Colonic mucosa (tissue), 4 donors: Measurements from ENCODE around the gene STK38L. TPM values are rescaled to one million over a fixed set of nuclear protein-coding genes. Genes with fewer than 3 reads are reported as not detected.
A peak's percentile ranks its signal among the peaks of the same experiment; 100 is the strongest.

Experiments
- DNase-seq: peaks from one replicate; pipeline ENCODE4 v3.0.0-alpha.2; 2020
- H3K27ac ChIP-seq: fragments of 200-600 bp; one replicate; pipeline ENCODE4 v1.8.0; 2021
- H3K27me3 ChIP-seq: fragments of 200-600 bp; one replicate; pipeline ENCODE4 v1.8.0; 2021
- H3K36me3 ChIP-seq: fragments of 200-600 bp; one replicate; pipeline ENCODE4 v1.8.0; 2021
- H3K4me1 ChIP-seq: fragments of 200-600 bp; one replicate; pipeline ENCODE4 v1.8.0; 2021; ENCODE audit warnings: mild to moderate bottlenecking
- H3K4me3 ChIP-seq: fragments of 200-600 bp; one replicate; pipeline ENCODE4 v1.8.0; 2021
- H3K9ac ChIP-seq, 2 donors: one replicate each; pipeline ENCODE4 v1.7.0; 2013; ENCODE audit warnings: control low read depth in 2 of 2, low read depth in 2 of 2, low read length in 2 of 2
- H3K9me3 ChIP-seq: fragments of 200-600 bp; one replicate; pipeline ENCODE4 v1.8.0; 2021
- intact Hi-C: fragments of 100-400 bp; cut with DNase I; formaldehyde crosslinking; loops from one replicate; pipeline ENCODE4 v1.14.1; 2022
- total RNA-seq, 2 donors: library from RNA; stranded (reverse); fragmentation: NEBNext Ultra II Directional in 1 of 2; extraction: Animal tissue kit (Norgen Biotek cat#: 25700) in 1 of 2; gene quantifications; one replicate each; pipeline ENCODE4 v1.2.1, GENCODE V29; 2021
- TF ChIP-seq, protein P1 (sequence below): fragments of 200-600 bp; IDR thresholded peaks from one replicate; pipeline ENCODE4 v1.8.0; 2022; ENCODE audit warnings: antibody characterized with exemption, mild to moderate bottlenecking
- donor health status: healthy.
- donor health status: DM: no; HTN: no; CAD: no.
- donor health status: DM: no; HTN: no; CAD: no.

STK38L gene
- total RNA-seq, 2 donors from 2014 or later = 41.9 to 76.6 TPM

DNA sequence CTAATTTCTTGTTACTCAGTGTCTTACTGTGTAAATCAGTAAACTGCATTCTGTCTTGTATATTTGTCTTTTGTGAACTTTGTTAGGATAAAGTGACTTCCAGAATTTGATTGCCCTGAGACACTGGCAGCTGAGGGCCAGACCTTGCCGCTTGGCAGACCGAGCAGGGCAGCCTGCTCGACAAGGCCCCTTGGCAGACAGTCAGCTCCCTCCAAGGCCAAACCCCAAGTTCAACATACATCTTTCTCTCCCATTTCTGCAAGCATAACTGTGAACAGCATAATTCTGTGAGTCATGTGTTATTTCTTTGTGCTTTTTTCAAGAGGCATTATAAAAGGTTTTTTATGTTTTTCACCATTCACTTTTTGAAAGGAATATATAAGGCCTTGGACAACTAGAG, 49.4 kb downstream of the STK38L start:
- H3K27ac ChIP-seq = no peak overlapping the region
- H3K9ac ChIP-seq = no peak overlapping the region
- peaks cover 12% of the 10 kb centered on the region for H3K4me1 ChIP-seq
- TF ChIP-seq, protein P1, sequence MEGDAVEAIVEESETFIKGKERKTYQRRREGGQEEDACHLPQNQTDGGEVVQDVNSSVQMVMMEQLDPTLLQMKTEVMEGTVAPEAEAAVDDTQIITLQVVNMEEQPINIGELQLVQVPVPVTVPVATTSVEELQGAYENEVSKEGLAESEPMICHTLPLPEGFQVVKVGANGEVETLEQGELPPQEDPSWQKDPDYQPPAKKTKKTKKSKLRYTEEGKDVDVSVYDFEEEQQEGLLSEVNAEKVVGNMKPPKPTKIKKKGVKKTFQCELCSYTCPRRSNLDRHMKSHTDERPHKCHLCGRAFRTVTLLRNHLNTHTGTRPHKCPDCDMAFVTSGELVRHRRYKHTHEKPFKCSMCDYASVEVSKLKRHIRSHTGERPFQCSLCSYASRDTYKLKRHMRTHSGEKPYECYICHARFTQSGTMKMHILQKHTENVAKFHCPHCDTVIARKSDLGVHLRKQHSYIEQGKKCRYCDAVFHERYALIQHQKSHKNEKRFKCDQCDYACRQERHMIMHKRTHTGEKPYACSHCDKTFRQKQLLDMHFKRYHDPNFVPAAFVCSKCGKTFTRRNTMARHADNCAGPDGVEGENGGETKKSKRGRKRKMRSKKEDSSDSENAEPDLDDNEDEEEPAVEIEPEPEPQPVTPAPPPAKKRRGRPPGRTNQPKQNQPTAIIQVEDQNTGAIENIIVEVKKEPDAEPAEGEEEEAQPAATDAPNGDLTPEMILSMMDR = no peak
- peak; percentile 52 for DNase-seq
- intact Hi-C loops = no loop called here
- H3K27me3 ChIP-seq = no peaks in the 10 kb centered on the region
- no peaks in the 10 kb centered on the region for H3K9me3 ChIP-seq
- H3K36me3 ChIP-seq = no peaks in the 10 kb centered on the region
- no peak overlapping the region for H3K4me3 ChIP-seq

DNA sequence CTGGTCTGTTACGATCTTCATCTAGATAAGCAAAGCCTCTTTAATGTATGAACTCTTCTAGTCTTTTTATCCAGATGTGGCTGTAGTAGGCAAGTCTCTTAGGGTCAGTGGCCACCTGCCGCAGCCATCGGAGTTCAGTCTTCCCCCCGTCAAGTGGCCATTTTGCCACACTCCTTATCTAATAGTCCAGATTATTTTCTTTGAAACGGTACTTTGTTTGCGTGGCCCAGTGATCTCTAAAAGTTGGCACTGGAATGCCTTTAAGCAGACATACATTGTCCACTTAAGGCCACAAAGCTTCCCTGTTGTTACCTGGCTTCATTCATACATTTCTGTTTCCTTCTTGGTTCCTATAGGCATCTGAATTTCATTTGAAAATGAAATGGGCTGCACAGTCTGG, 52.6 kb downstream of the STK38L start:
- Histone ChIP-seq H3K4me3 (no peak overlapping the region), H3K9me3 (no peaks in the 10 kb centered on the region), H3K27me3 (no peaks in the 10 kb centered on the region), H3K27ac (no peak overlapping the region), H3K36me3 (no peaks in the 10 kb centered on the region), H3K9ac (no peak overlapping the region), H3K4me1 (no peaks in the 10 kb centered on the region)
- DNase-seq = no peak
- TF ChIP-seq, protein P1 = no peak
- intact Hi-C loops = no loop called here

DNA sequence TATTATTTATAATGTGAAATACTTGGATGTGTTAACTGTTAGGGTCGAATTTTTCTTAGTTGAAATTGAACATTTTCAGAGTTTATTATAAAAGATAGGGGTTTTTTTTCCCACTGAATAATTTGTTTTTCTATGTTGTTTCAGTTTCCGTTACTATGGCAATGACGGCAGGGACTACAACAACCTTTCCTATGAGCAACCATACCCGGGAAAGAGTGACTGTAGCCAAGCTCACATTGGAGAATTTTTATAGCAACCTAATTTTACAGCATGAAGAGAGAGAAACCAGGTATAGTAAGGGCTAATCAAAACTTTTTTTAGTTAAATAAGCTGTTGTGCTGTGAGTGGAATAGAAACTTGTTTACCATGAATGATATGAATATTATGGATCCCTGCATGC, 53.5 kb downstream of the STK38L start:
- no peak overlapping the region for H3K27ac ChIP-seq
- no peak overlapping the region for H3K9ac ChIP-seq
- no peaks in the 10 kb centered on the region for H3K27me3 ChIP-seq
- no peaks in the 10 kb centered on the region for H3K4me1 ChIP-seq
- no peaks in the 10 kb centered on the region for H3K9me3 ChIP-seq
- no peak for DNase-seq
- no peaks in the 10 kb centered on the region for H3K36me3 ChIP-seq
- no peak overlapping the region for H3K4me3 ChIP-seq
- intact Hi-C loops = no loop called here
- TF ChIP-seq, protein P1 = no peak

DNA sequence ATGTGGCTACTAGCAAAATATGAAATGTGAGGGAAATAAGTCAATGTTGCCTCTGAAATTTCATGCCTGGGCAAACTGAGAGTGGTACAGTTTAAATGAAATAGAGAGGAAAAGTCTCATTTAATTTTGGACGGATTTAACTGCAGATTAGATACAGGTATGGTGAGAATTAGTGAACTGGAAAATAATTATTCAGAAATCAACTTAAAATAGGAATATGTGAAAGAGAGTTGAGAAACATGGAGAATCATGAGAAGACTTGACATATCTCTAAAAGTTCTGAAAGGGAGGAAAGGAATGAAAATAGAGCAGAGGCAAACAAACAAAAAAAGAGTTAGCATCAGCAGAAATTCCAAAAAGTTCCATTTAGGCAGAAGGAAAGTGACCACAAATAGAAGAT, 55.0 kb downstream of the STK38L start:
- Histone ChIP-seq H3K4me1 (no peaks in the 10 kb centered on the region), H3K9ac (no peak overlapping the region), H3K9me3 (no peaks in the 10 kb centered on the region), H3K36me3 (no peaks in the 10 kb centered on the region), H3K4me3 (no peak overlapping the region), H3K27me3 (no peaks in the 10 kb centered on the region), H3K27ac (no peak overlapping the region)
- no peak for DNase-seq
- TF ChIP-seq, protein P1 = no peak
- intact Hi-C loops = no loop called here

DNA sequence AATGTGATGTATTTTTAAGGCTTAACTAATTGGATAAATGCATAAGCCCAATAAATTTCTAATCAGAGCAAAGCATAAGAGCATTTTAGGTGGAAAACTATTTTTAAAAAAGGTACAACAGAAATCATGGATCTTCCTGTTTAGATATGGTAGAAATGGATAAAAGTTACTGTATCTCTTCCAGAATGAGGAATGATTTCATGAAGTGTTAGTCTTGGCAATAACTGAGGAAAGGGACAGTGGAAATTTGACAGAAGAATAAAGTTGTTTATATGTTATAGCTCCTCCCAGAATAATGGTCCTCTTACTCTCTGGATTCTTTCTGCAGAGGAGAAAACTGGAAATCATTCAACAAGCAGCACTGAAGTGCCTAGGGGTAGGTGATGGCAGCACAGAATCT, 56.1 kb downstream of the STK38L start:
- Histone ChIP-seq H3K27ac (no peak overlapping the region), H3K9ac (no peak overlapping the region), H3K9me3 (no peaks in the 10 kb centered on the region), H3K27me3 (no peaks in the 10 kb centered on the region), H3K4me3 (no peak overlapping the region), H3K4me1 (no peaks in the 10 kb centered on the region), H3K36me3 (no peaks in the 10 kb centered on the region)
- intact Hi-C loops = loop anchor here (10.0 kb wide), 1 partner anchor 155 kb away; no protein-coding TSS in a partner anchor
- TF ChIP-seq, protein P1 = no peak
- no peak for DNase-seq
